B cell (primary cell): ENCODE measurements around the gene ALOX5AP. TPM values are rescaled to one million over a fixed set of nuclear protein-coding genes. Genes with fewer than 3 reads are reported as not detected.

Experiments
- ATAC-seq: fragments of 200-7000 bp; cut with Tn5 transposase; one replicate; pipeline ENCODE4 v1.10.0; 2021; ENCODE audit warnings: low read depth, mild to moderate bottlenecking, moderate number of reproducible peaks, moderate library complexity
- CTCF ChIA-PET: fragments of 350-600 bp; sonication (Branson Sonifier 250); formaldehyde crosslinking; loops from one replicate; lab custom pipeline; 2021; ENCODE audit warnings: antibody characterized with exemption, inconsistent platforms; lab: Charles Lee
- POLR2A ChIA-PET: fragments of 350-600 bp; sonication (Branson Sonifier 250); formaldehyde crosslinking; loops from one replicate; lab custom pipeline; 2021; ENCODE audit warnings: antibody characterized with exemption; lab: Charles Lee
- DNase-seq: peaks from one replicate; pipeline ENCODE4 v3.0.0; 2013
- H2AFZ ChIP-seq: 2 replicates; pipeline ENCODE4 v1.6.1; 2012; ENCODE audit warnings: mild to moderate bottlenecking, low read depth, low read length; ENCODE audit not compliant: insufficient read depth, poor library complexity, severe bottlenecking
- H3K27ac ChIP-seq, 2 donors: 1 replicate in 1 of 2; 2 replicates in 1 of 2; pipeline ENCODE4 v1.5.1; 2012 to 2013; ENCODE audit warnings: low read length in 2 of 2, mild to moderate bottlenecking in 2 of 2, moderate library complexity in 1 of 2
- H3K27me3 ChIP-seq, 4 experiments: fragments of 200-600 bp in 1 of 4; sonication (generic) in 1 of 4; replicated peaks in 1 of 4; 1 replicate in 2 of 4; 2 replicates in 2 of 4; pipeline versions ENCODE4 v1.6.1 to v1.7.0; 2013 to 2016; ENCODE audit warnings: low read length in 3 of 4, mild to moderate bottlenecking in 2 of 4, mixed read lengths in 1 of 4, moderate library complexity in 1 of 4; ENCODE audit not compliant: insufficient read depth in 4 of 4, control insufficient read depth in 3 of 4; ENCODE audit errors: control extremely low read depth in 1 of 4
- H3K36me3 ChIP-seq, 2 experiments: replicated peaks in 1 of 2; 1 replicate in 1 of 2; 2 replicates in 1 of 2; pipeline versions ENCODE4 v1.6.1 to v1.7.1; 2013; ENCODE audit warnings: low read length in 1 of 2; ENCODE audit not compliant: insufficient read depth in 2 of 2, control insufficient read depth in 1 of 2; ENCODE audit errors: control extremely low read depth in 1 of 2, extremely low read depth in 1 of 2
- H3K4me1 ChIP-seq, 2 donors: fragments of 200-600 bp in 1 of 2; sonication (generic) in 1 of 2; 1 replicate in 1 of 2; 2 replicates in 1 of 2; pipeline versions ENCODE4 v1.5.1 to v1.6.1; 2013 to 2017; ENCODE audit warnings: low read length in 2 of 2; ENCODE audit not compliant: control insufficient read depth in 2 of 2, insufficient read depth in 2 of 2
- H3K4me2 ChIP-seq: replicated peaks from 2 replicates; pipeline ENCODE3; 2012; ENCODE audit warnings: mild to moderate bottlenecking, low read depth, low read length; ENCODE audit not compliant: poor library complexity, severe bottlenecking
- H3K4me3 ChIP-seq, 5 experiments: fragments of 200-600 bp in 1 of 5; sonication (generic) in 1 of 5; 1 replicate in 3 of 5; 2 replicates in 2 of 5; pipeline versions ENCODE4 v1.5.1 to v1.7.0; 2011 to 2016; ENCODE audit warnings: low read length in 4 of 5, mild to moderate bottlenecking in 4 of 5, low read depth in 2 of 5, control low read depth in 1 of 5, moderate library complexity in 1 of 5; ENCODE audit not compliant: insufficient read depth in 1 of 5; ENCODE audit errors: control extremely low read depth in 1 of 5, extremely low read depth in 1 of 5
- H3K79me2 ChIP-seq: fragments of 200-600 bp; sonication (generic); one replicate; pipeline ENCODE4 v1.6.0; 2016; ENCODE audit warnings: low read length; ENCODE audit not compliant: control insufficient read depth, insufficient read depth
- H3K9ac ChIP-seq: fragments of 200-600 bp; sonication (generic); 2 replicates; pipeline ENCODE4 v1.6.1; 2017; ENCODE audit warnings: mild to moderate bottlenecking, low read length, moderate library complexity
- H3K9me3 ChIP-seq, 3 donors: one replicate each; pipeline versions ENCODE4 v1.6.1 to v1.7.1; 2013; ENCODE audit warnings: low read length in 2 of 3; ENCODE audit not compliant: control insufficient read depth in 2 of 3, insufficient read depth in 1 of 3; ENCODE audit errors: control extremely low read depth in 1 of 3
- H4K20me1 ChIP-seq: 2 replicates; pipeline ENCODE4 v1.6.0; 2012; ENCODE audit warnings: mild to moderate bottlenecking, low read length; ENCODE audit not compliant: insufficient read depth, control insufficient read depth, poor library complexity, severe bottlenecking
- H3K27ac Mint-ChIP-seq: one replicate; pipeline ENCODE4 v1.8.0; 2021; ENCODE audit warnings: mixed read lengths
- H3K27me3 Mint-ChIP-seq: one replicate; pipeline ENCODE4 v1.8.0; 2021; ENCODE audit warnings: mixed read lengths
- H3K4me1 Mint-ChIP-seq: one replicate; pipeline ENCODE4 v1.8.0; 2021; ENCODE audit warnings: mixed read lengths
- H3K4me3 Mint-ChIP-seq: one replicate; pipeline ENCODE4 v1.8.0; 2021; ENCODE audit warnings: mixed read lengths
- H3K9me3 Mint-ChIP-seq: one replicate; pipeline ENCODE4 v1.8.0; 2022; ENCODE audit warnings: mixed read lengths; ENCODE audit not compliant: insufficient read depth
- CTCF ChIP-seq: fragments of 200-600 bp; IDR thresholded peaks from one replicate; pipeline ENCODE4 v1.8.0; 2022; ENCODE audit warnings: antibody characterized with exemption, mild to moderate bottlenecking
- EZH2 ChIP-seq: IDR thresholded peaks from 2 replicates; pipeline ENCODE4 v1.6.1; 2012; ENCODE audit warnings: borderline replicate concordance, low read depth, mild to moderate bottlenecking, moderate library complexity, low read length; ENCODE audit not compliant: insufficient read depth, poor library complexity, severe bottlenecking
- WGBS: methylation state at CpG from one replicate; pipeline ENCODE4 v1.1.5; 2013; ENCODE audit warnings: missing lambda C conversion rate; ENCODE audit not compliant: insufficient coverage; 5-methylcytosine and 5-hydroxymethylcytosine counted together
- intact Hi-C: fragments of 100-400 bp; cut with micrococcal nuclease; formaldehyde crosslinking; loops from one replicate; pipeline ENCODE4 v1.10.0; 2022
- polyA plus RNA-seq: library from polyadenylated mRNA; depleted of rRNA; stranded (reverse); fragments of >200 nt; gene quantifications from 2 replicates; pipeline ENCODE4 v1.2.3, GENCODE V29; 2012
- total RNA-seq, 2 donors: library from RNA; stranded (reverse); fragments of 120-200 nt in 1 of 2; gene quantifications; 1 replicate in 1 of 2; 2 replicates in 1 of 2; pipeline versions ENCODE4 v1.2.3 to v1.2.4, GENCODE V29; 2013 to 2022

The ALOX5AP gene
- total and polyA plus RNA-seq, 2 donors (not counting 1 experiment from before 2014, with no cell fraction given): 81.4 to 87.5 TPM

- Mint-ChIP-seq H3K27me3 (no peaks in the 10 kb centered on the region), H3K4me1 (peaks cover 50% of the 10 kb centered on the region), H3K9me3 (no peaks in the 10 kb centered on the region), H3K4me3 (peak overlapping the region; percentile 43), H3K27ac (no peak overlapping the region)
- no peak overlapping the region for H3K27ac ChIP-seq
- intact Hi-C loops: no loop called here
- H3K4me1 ChIP-seq: peaks cover 44 to 49% of the 10 kb centered on the region in 2 donors
- H4K20me1 ChIP-seq: no peaks in the 10 kb centered on the region
- POLR2A ChIA-PET: no interaction called here
- H3K4me2 ChIP-seq: peak overlapping the region; percentile 57
- H3K36me3 ChIP-seq: no peaks in the 10 kb centered on the region
- H3K79me2 ChIP-seq: no peaks in the 10 kb centered on the region
- 100% methylated on average over 4 of the region's 4 CpGs for WGBS
- no peaks in the 10 kb centered on the region for H3K27me3 ChIP-seq
- no peak for TF ChIP-seq CTCF
- TF ChIP-seq EZH2: no peak
- CTCF ChIA-PET: interaction anchor here (0.6 to 1.3 kb wide), 3 partner anchors 17 to 146 kb away, joined by 3 to 4 read pairs (median 3); no protein-coding TSS in a partner anchor
- H3K9ac ChIP-seq: no peak overlapping the region
- ATAC-seq (no peak), DNase-seq (no peak)
- no peaks in the 10 kb centered on the region for H3K9me3 ChIP-seq
- H3K4me3 ChIP-seq: no peak overlapping the region
- H2AFZ ChIP-seq: no peak overlapping the region
Observed at GRCh38 chr13:30719525-30719914, 15.8 kb upstream of the ALOX5AP start.

GRCh38 chr13:30720172-30720869 lies 15.0 kb upstream of the ALOX5AP start:
- CTCF ChIA-PET: no interaction called here
- no peak overlapping the region for H2AFZ ChIP-seq
- Mint-ChIP-seq H3K9me3 (peaks cover 2% of the 10 kb centered on the region), H3K4me1 (peaks cover 46% of the 10 kb centered on the region), H3K27me3 (no peaks in the 10 kb centered on the region), H3K27ac (peak overlapping the region; percentile 22), H3K4me3 (peak overlapping the region; percentile 69)
- no CpG with 5 or more reads among the region's 3 CpGs for WGBS
- H3K4me2 ChIP-seq: peak overlapping the region; percentile 57
- no peaks in the 10 kb centered on the region for H3K79me2 ChIP-seq
- peak overlapping the region in 1 of 5 experiments; percentile 47 for H3K4me3 ChIP-seq
- H3K9ac ChIP-seq: no peak overlapping the region
- DNase-seq (peak; percentile 51), ATAC-seq (peak; percentile 51)
- no peak for TF ChIP-seq CTCF
- H4K20me1 ChIP-seq: no peaks in the 10 kb centered on the region
- H3K9me3 ChIP-seq: no peaks in the 10 kb centered on the region
- H3K4me1 ChIP-seq: peaks cover 43 to 44% of the 10 kb centered on the region in 2 donors
- no peaks in the 10 kb centered on the region for H3K36me3 ChIP-seq
- intact Hi-C loops: loop anchor here (1.0 kb wide), 1 partner anchor 15 kb away; the partner anchor contains the start of gene ALOX5AP
- H3K27ac ChIP-seq: no peak overlapping the region
- no peaks in the 10 kb centered on the region for H3K27me3 ChIP-seq
- POLR2A ChIA-PET: no interaction called here
